Measurements from ENCODE around the gene EFNA5.

Gene EFNA5

DNA sequence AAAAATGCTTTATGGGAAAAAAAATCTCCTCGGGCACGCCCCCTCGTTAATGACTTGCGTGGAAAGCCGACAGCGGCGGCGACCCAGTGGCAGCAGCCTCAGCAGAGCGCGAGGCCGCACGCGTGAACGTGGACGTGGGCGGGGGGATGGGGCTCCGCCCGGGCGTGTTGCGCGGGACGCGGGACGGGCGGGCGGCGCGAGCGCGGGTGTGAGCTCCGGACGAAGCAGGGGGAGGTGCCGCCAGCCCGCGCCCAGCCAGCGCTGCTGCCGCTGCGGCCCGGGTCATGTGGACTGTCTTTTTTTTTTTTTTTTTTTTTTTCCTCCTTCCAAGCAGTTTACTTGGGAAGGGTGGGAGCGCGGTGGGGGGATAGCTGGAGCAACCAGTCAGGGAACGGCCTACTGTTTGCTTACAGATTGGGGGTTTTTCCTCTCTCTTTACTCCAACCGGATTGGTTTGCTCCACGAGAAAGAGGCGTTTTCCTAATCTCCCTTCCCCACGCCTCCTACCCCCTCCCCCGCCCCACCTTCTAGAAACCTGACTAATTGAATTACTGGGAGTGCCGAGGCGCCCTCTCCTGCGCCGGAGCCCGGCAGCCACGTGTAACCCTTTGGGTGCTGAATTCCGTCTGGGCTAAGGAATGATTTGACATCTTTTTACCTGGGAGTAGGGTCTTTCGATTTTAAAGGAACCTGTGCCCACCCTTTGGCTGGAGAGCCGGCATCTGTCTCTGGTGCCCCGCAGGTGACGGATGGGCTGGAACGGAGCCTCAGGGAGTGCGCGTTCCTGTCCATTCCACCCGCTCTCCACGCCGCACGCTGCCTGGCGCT lies 1.7 kb upstream of the EFNA5 start:
- DNase-seq (ENCODE audit: low read depth): peak; percentile 34

DNA sequence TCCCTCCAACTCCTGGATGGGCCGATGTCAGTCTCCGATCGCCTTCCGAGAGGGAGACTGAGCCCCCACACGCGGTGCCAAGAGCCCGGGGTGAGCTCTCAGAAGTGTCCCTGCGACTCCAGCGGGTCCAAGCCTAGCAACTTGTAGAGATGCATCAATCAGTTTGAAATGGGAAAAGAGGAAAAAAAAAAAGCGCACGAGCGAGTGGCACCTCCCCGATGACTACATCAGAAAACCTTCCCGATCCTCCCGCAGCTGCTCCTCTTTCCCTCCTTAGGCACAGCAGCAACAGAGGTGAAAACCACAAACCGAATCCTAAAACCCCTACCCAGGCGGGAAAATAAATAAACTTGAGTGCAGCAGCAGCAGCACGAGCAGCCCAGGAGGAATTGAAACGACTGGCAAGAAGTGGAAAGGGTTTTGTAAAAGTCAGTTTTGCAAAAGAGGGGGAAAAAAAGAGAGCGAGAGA lies 1.0 kb upstream of the EFNA5 start:
- no peak for DNase-seq (ENCODE audit: low read depth)

DNA sequence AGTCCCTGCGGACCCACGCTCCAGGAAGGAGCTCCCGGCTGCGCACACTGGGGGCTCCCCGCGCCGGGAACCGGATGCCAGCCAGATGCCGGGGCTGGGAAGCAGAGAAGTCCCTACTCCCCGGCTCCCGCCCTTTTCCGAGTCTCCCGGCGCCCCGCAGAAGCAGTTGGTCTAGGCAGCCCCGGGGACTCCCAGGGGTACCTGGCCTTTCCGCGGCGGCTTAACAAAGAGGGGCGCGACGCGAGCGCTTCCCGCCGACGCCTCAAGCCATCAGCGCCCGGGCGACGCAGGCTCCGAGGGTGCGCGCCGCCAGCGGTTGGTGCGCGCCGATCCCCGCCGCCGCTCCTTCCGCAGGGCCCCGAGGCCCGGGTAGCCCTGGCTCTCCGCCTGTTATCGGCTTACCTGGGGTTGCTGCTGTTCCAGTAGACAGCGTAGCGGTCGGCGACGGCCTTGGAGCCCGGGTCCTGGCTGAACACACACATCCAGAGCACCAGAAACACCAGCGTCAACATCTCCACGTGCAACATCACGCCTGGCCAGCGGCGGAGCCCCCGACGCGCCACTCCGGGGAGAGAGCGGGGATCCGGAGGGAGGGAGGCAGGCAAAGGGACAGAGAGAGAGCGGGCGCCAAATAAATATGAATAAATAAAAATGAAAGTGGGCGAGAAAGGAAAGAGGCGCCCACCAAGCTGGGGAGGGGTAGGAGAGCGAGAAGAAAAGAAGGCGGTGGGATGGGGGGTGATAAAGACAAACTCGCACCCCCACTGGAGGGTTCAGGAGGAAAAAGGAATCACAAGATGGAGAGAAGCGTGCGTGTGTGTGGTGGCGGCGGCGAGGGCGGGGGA lies 428 bp downstream of the EFNA5 start:
- DNase-seq (ENCODE audit: low read depth): no peak

DNA sequence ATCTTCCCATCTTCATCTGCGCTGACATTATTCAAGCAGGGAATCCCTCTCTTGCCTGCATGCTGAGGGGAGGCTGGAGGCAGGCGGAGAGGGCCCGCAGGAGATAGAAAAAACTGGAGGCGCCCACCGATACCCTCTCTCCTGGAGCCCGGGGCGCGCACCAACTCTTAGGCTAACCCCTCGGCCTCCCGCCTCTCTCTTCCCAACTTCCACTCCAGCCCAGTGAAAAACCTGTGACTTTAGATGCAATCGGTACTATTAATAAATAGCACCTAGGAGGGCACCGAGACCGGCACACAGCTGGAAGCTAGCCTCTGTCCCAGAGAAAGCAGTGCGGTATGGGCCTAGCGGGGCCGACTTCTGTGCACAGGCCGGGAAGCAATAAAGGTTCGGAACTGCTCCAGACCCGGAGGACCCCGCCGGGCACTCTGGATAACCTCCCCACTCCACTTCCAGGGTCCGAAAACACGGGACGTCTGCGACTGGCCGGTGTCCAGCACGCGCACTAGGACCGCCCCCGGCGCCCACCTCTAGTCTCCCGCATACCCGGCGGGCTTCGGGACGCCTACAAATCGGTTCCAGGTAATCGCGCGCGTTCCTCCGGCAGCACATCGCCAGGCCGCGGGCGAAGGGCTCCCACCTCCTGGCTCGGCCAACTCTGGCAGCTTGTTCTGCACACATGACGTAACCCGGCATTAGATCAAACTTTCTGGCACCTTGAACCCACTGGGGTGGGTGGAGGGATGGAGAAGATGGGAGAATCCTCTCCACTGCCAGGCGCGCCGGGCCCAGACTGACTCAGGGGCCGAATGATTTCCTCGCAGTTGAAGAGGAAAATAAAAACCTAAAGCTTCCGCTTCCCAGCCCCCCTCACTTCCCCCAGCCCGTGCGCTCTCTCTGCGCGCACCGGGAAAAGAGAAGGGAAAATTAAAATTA lies 1.4 kb downstream of the EFNA5 start:
- no peak for DNase-seq (ENCODE audit: low read depth)

DNA sequence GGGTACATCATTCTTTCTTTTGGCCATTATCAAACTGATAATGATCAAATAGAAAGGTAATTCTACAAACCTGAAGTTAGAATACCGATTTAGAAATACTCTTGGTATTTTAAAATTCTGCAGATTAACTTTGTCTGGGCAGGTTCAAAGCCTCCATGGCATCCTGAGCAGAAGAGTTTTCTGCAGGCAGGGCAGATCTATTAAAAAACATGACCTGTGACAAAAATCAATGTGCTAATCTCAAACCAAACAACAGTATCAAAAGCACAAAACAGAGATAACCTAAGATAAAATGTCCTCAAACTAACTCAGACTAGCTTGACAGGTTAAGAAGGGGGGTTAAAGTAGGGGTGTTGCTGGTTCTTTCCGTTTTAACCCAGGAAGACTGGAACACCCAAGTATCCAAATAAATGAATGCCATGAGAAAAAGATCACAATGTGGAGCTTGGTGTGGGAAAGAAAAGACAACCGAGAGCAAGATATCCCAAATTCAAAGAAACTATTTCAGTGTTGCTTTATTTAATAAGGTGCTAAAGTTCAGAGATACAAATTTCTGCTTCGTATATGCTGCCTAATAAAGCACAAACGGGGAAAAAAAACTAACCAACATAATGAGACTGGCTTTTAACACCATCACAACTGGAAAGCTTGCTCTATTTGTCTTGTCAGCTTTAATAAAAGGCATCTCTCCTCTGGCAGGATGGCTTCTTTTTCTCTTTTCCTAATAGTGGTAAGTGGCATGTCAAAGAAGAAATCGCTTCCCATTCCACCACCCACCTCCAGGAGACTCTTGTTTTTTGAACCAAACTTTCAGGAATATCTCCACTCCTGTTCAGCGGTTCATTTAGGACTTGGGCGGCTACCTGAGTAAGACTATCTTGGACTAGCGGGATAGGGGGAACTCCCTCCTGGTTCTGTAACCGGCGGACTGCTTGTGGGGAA lies 2.3 kb downstream of the EFNA5 start:
- DNase-seq (ENCODE audit: low read depth): no peak

DNA sequence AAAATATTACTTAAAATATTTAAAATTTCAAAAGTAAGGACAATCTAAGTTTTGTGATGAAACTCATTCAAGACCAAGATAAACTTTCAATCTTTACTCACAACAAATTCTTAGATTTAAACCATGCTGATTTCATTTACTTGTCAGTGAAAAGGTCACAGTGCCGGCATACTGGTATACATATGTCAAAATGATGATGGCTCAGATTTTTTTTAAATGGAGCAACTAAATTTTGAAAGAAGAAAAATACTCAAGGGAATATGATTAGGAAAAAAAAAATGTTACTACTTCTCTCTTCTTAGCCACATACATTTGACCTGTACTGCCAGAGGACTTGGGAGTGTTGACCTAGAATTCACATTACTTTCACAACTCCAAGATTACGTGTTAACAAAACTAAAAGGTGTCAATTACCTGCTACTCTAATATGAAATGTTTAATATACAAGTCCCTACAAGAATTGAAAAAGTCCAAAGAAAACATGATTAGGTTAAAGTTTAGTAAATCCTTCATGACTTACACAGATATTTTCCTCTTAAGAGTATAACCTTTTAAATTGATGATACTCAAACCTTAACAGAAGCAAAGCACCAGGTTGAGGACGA lies 4.6 kb downstream of the EFNA5 start:
- no peak for DNase-seq (ENCODE audit: low read depth)

DNA sequence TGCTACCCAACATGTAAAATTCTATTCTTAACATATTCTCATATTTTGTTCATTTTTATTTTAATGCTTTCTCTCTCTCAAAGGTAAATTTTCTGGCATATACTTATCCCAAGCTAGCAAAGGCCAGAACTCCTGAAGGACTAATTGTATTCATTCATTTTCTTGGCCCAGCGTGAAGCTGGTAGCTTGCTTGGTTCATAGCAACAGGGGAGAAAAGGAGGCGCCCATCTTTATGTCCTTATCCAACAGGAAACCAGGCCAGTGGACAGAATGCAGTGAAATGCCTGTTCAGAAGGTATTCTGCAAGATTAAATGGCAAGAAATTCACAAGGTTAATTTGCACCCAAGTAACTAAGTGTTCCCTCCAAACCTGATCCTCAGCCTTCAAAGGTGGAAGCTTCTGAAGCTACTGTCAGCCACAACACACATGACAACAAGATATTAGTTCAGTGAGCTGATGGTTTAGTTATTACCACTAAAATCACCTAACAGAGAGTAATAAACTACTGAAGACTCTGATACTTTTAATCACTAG lies 5.6 kb downstream of the EFNA5 start:
- no peak for DNase-seq (ENCODE audit: low read depth)

DNA sequence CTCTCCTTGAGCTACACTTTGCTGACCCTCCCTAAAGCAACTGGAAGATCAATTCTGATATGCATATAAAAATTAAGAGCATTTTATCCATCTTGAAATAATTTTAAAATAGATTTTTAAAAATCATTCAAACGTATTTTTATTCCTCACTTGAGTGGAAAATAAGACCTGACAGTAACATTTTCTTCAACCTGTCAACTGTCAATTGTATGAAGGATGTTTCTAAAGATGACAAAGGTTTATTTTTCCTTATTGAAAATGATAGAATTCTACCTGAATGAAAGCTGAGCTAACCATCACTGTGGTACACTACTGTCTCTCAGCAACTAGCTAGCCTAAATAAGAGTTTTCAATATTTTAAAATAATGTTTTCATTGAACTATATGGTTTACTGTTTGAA lies 7.0 kb downstream of the EFNA5 start:
- no peak for DNase-seq (ENCODE audit: low read depth)

DNA sequence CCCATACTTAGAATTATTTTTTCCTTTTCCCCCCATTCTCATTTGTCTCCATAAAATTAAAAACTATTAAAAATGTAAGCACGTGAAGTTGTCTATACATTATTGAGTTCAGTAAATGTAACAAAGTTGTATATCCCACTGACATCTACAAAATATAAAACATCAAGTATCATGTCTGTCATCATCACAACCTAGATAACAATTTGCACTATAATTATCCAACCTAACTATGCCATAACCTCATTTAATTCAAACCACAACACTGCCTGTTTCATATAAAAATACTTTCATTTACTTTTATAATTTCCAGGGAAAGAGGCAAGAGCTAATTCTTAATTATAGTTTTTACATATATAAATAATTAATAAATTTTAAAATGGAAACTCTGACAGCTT lies 9.1 kb downstream of the EFNA5 start:
- no peak for DNase-seq (ENCODE audit: low read depth)

DNA sequence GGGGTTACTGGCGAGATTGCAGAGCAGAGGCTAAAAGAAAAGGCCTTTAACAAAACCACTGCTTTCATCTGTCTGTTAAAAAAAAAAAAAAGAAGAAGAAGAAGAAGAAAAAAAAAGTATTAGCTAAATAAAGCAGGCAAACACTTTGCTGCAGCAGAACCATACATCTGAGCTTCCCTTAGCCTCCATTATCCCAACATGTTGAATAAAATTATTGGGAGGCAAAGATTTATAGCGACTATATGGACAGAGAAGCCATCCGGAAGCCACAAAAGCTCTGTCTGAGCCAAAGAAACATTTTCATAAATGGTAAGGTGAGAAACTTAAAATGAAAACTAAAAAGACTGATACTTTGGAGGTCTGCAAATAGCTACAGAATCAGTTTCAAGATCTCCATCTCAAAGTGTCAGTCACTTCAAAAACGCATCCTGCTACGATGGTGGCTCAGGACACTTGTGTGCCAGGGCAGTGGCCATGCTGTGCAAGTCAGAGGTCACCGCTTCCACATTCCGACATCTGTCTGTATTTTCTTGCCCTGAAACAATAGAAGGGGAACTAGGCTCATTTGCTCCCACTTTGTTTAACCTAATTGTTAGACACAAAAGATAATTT lies 9.6 kb downstream of the EFNA5 start:
- DNase-seq (ENCODE audit: low read depth): no peak

DNA sequence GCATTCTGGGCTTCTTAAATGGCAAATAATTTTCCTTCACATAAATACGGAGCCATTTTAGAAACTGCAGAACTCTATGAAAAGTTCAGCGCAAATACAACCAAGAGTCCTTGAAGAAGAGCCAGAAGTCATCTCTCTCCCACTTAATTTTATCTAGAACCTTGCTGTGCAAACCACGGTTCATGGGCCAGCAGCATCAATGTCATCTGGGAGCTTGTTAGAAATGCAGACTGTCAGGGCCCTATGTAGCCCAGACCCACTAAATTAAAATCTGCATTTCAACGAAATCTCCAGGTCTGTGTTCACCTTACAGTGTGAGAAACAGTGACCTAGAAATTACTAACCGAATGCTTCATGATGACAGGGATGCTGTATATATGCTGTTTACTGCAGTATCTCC lies 12.2 kb downstream of the EFNA5 start:
- DNase-seq (ENCODE audit: low read depth): no peak

DNA sequence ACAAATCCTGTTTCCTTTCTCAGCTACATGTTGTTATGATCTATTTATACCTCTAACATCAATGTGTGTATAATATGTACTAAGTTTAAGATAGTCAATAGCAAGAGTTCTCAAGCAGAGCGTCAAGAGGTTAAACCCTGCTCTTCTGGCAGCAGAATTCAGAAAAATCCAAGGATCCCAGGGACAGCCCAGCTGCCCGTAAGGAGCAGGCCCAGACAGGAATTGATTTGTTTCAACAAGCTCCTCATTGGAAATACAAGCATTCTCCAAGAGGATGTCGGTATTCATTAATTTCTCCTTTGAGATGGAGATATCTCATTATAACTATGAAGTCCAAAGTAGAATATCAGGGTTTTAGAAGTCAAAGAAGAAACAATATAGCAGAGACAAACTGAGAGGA lies 14.9 kb downstream of the EFNA5 start:
- DNase-seq (ENCODE audit: low read depth): no peak

DNA sequence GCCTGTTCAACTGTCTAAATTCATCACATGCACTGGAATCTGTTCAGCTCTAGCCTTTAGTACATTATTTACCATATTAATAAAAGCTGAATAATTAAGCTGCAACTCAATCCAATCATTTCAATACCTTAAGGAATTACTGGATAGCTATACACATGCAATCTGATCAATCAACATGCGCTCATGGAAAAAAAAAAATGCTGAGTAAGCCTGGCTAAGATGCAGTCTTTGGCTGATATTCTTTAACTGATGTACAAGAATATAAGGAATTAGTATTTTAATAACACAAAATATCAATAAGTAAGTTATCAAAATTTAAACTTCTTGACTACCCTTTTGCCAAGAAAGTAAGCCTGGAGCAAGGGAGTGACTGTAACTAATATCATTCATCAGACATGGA lies 15.9 kb downstream of the EFNA5 start:
- no peak for DNase-seq (ENCODE audit: low read depth)

DNA sequence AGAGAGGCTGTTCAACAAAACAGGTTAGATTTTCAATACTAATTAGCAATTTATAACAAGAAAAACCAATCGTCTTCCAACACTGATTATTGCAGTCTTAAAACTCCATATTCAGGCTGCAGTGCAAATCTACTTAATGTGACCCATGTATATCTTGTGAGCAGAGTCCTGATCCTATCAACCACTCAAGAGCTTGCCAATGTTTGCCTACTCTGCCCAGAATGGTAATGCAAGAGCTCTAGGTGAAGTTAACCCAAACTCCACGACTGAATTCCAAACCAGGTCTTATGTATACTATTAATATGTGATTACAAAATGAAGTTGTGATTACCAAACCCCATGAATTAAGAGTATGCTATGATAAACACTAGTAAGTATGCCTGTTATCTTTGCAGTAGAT lies 17.1 kb downstream of the EFNA5 start:
- DNase-seq (ENCODE audit: low read depth): no peak

DNA sequence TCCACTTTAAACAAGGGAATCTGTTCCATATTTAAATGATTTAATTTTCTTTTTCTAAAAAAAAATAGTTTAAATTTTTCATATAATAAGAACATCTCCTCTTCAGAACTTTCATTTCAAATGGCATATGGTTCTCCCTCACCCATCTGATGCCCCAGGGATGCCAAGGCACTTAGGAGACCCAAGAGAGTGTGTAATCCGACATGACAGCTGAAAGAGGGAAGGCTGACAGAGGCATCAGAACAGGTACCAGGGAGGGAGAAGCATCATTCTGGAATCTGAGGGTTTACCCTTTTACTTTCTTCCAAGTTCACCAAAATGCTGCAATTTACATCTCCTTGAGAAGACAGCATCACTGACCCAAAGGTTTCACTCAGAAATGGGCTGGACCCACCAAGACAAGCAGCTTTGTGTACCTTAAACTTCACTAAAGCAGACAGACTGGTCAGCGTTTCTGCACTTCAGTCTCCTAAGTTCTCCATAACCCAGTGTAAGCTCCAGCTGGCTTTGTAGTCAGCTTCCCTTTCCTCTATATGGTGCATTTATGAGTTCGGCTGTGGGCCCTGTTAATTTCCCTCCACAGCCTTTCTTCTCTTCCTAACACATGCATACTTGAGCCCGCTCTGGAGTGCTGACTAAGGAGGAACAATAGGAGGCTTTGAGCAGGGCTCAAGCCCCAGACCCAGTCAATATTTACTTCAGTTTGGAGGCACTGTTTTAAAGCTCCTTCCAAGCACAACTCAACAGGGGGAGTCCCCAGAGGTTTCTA lies 17.7 kb downstream of the EFNA5 start:
- no peak for DNase-seq (ENCODE audit: low read depth)

DNA sequence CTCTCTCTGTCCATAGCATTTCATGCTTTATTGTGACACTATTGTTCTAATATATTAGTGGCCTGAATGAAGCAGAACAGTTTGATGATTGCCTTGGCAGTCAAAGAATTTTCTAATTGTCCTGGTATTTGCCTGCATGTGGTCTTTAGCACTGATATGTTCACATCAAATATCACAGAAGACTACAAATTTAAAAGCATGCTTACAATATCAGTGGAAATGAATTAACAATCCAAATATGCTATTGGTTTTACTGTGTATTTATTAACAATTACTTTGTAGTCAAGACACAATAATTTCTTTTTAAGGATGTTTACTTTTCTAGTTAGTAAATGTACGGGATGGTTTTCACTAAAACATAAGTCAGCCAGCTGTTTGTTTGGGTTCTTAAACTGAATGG lies 18.3 kb downstream of the EFNA5 start:
- DNase-seq (ENCODE audit: low read depth): no peak

DNA sequence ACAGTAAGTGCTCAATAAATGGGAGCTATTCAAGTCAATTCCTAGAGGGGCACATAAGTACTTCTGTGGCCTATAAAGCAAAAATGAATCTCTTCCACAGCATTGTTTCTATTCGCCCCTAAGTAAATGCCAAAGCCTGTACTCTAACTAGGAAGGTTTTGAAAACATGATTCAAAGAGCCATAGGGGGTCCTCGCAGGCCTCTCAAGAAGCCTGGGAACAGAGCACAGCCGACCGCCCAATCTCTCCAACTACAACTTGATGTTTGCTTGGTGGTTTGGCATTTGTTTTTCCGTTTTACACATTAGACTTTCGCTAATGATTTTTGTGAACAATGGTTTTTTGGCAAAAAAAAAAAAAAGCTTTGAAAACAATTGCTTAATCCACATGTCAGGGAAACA lies 19.4 kb downstream of the EFNA5 start:
- no peak for DNase-seq (ENCODE audit: low read depth)

DNA sequence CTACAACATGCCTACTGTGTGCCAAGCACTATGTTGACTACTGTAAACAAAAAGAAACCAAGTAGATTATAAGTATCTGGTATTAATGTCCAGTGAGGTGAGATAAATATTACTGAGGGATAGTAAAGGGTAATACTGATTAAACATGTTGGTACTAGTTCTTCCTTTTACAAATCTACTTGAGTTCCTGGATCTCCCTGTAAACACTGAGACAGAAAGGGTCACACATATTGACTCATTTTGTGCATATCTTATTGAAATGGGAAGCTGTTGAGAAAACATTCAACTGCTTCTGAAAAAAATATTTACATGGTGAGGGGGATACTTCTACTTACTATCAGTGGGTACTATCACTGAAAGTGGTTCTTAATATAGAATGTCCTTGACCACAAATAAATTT lies 24.3 kb downstream of the EFNA5 start:
- DNase-seq (ENCODE audit: low read depth): no peak

DNA sequence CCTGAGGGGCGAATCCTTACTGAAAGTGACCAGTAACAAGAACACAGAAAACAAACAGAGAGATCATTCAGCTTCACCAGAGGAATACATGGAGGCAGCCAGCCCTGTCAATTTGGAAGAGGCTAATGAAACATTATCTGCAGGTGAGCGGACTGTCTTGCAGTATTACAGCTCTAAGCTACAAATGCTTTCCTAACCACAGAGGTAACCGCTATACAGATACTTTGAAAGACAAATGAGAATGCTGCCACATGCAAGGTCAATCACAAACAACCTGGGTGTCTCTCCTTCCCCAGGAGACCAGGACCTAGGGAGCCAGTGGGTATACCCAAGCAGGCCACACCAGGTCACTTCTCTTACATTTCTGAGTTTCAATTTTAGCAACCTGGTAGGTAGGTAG lies 30.2 kb downstream of the EFNA5 start:
- DNase-seq (ENCODE audit: low read depth): no peak
